Endothelial cell of umbilical vein (primary cell): Measurements from ENCODE around the gene SYTL2. TPM values are rescaled to one million over a fixed set of nuclear protein-coding genes. Genes with fewer than 3 reads are reported as not detected.

Experiments used
- BruUV-seq: library from RNA; stranded (reverse); fragments of 400-500 nt; replicated peaks from 2 replicates; lab custom pipeline; 2021; lab: Mats Ljungman, UMichigan
- CTCF ChIA-PET: fragments of 300-600, 350-600 bp; sonication (Branson Sonifier 250); formaldehyde crosslinking; loops from one replicate; lab custom pipeline; 2021; ENCODE audit warnings: antibody characterized with exemption, inconsistent platforms; lab: Charles Lee
- POLR2A ChIA-PET: fragments of 300-600, 350-600 bp; sonication (Branson Sonifier 250); formaldehyde crosslinking; loops from one replicate; lab custom pipeline; 2021; ENCODE audit warnings: antibody characterized with exemption, inconsistent platforms; lab: Charles Lee
- DNase-seq: peaks from one replicate; pipeline ENCODE4 v3.0.0-alpha.2; 2011; ENCODE audit warnings: low read depth, low spot score
- FAIRE-seq: peaks from 2 replicates; lab custom pipeline; 2011; peaks lifted over from hg19 to GRCh38; lab: Jason Lieb, UNC
- H2AFZ ChIP-seq: 2 replicates; pipeline ENCODE4 v1.6.0; 2012; ENCODE audit warnings: low read depth, low read length, control low read depth, inconsistent platforms
- H3K27ac ChIP-seq: 2 replicates; pipeline ENCODE4 v1.5.1; 2011; ENCODE audit warnings: low read depth, mild to moderate bottlenecking, control low read depth, low read length, moderate library complexity; ENCODE audit not compliant: insufficient read depth
- H3K27me3 ChIP-seq, 2 experiments: 2 replicates each; pipeline versions ENCODE4 v1.6.0 to v1.6.1; 2011; ENCODE audit warnings: low read length in 2 of 2, mixed read lengths in 1 of 2; ENCODE audit not compliant: control insufficient read depth in 2 of 2, insufficient read depth in 2 of 2
- H3K36me3 ChIP-seq, 2 experiments: 2 replicates in 1 of 2; 3 replicates in 1 of 2; pipeline ENCODE4 v1.5.1; 2011; ENCODE audit warnings: low read length in 2 of 2, mild to moderate bottlenecking in 1 of 2, moderate library complexity in 1 of 2; ENCODE audit not compliant: control insufficient read depth in 2 of 2, insufficient read depth in 2 of 2; ENCODE audit errors: extremely low read depth in 1 of 2
- H3K4me1 ChIP-seq: 3 replicates; pipeline ENCODE4 v1.5.1; 2011; ENCODE audit warnings: mild to moderate bottlenecking, low read length; ENCODE audit not compliant: control insufficient read depth, insufficient read depth; ENCODE audit errors: extremely low read depth
- H3K4me2 ChIP-seq: 2 replicates; pipeline ENCODE4 v1.6.1; 2011; ENCODE audit warnings: low read length, control low read depth, mixed read lengths; ENCODE audit not compliant: insufficient read depth
- H3K4me3 ChIP-seq, 3 experiments: fragments of 200-600 bp in 1 of 3; sonication (generic), shearing (Covaris generic) in 1 of 3; replicated peaks in 1 of 3; 2 replicates each; pipeline ENCODE4 v1.5.1; 2011 to 2016; ENCODE audit warnings: control low read depth in 3 of 3, low read length in 3 of 3, mild to moderate bottlenecking in 2 of 3, inconsistent platforms in 1 of 3, low read depth in 1 of 3, moderate library complexity in 1 of 3; ENCODE audit not compliant: insufficient read depth in 1 of 3
- H3K79me2 ChIP-seq: 2 replicates; pipeline ENCODE4 v1.6.0; 2012; ENCODE audit warnings: low read length, inconsistent platforms; ENCODE audit not compliant: control insufficient read depth, insufficient read depth
- H3K9ac ChIP-seq: replicated peaks from 2 replicates; pipeline ENCODE3; 2011; ENCODE audit warnings: low read length, control low read depth; ENCODE audit not compliant: insufficient read depth; ENCODE audit errors: extremely low read depth
- H3K9me1 ChIP-seq: replicated peaks from 3 replicates; pipeline ENCODE4 v1.6.0; 2011; ENCODE audit warnings: mild to moderate bottlenecking, low read length; ENCODE audit not compliant: control insufficient read depth, insufficient read depth; ENCODE audit errors: extremely low read depth
- H3K9me3 ChIP-seq: replicated peaks from 2 replicates; pipeline ENCODE4 v1.5.1; 2012; ENCODE audit warnings: low read length, inconsistent platforms; ENCODE audit not compliant: control insufficient read depth, insufficient read depth
- H4K20me1 ChIP-seq: replicated peaks from 2 replicates; pipeline ENCODE3; 2011; ENCODE audit warnings: mild to moderate bottlenecking, low read length; ENCODE audit not compliant: control insufficient read depth, insufficient read depth; ENCODE audit errors: extremely low read depth
- EZH2 ChIP-seq: IDR thresholded peaks from 2 replicates; pipeline ENCODE4 v1.6.1; 2012; ENCODE audit warnings: borderline replicate concordance, low read depth, mild to moderate bottlenecking, moderate library complexity, low read length, inconsistent platforms; ENCODE audit not compliant: severe bottlenecking
- FOS ChIP-seq: IDR thresholded peaks from 2 replicates; pipeline ENCODE4 v1.6.1; 2011; ENCODE audit warnings: mild to moderate bottlenecking, low read length, moderate library complexity, borderline replicate concordance; ENCODE audit not compliant: insufficient read depth
- GATA2 ChIP-seq: IDR thresholded peaks from 2 replicates; pipeline ENCODE4 v1.7.0; 2011; ENCODE audit warnings: low read depth, mild to moderate bottlenecking, moderate library complexity, mixed read lengths, low read length; ENCODE audit not compliant: insufficient read length, insufficient read depth
- JUN ChIP-seq: IDR thresholded peaks from 2 replicates; pipeline ENCODE4 v1.6.1; 2011; ENCODE audit warnings: borderline replicate concordance, low read depth; ENCODE audit not compliant: insufficient read length, insufficient read depth
- MYC ChIP-seq: IDR thresholded peaks from one replicate; pipeline ENCODE4 v1.6.1; 2011; ENCODE audit warnings: mild to moderate bottlenecking, low read depth, low read length
- POLR2A ChIP-seq: IDR thresholded peaks from 2 replicates; pipeline ENCODE4 v1.6.1; 2012; ENCODE audit warnings: low read depth, mild to moderate bottlenecking, control low read depth, low read length
- POLR2AphosphoS5 ChIP-seq: IDR thresholded peaks from 2 replicates; pipeline ENCODE4 v1.6.1; 2012; ENCODE audit warnings: low read depth, mild to moderate bottlenecking, control low read depth, low read length, moderate library complexity; ENCODE audit not compliant: insufficient read depth
- dilution Hi-C: fragments of 300-500 bp; cut with MboI; formaldehyde crosslinking; loops from one replicate; pipeline ENCODE4 v1.15.0; 2019; ENCODE audit warnings: low sequenced_read_pairs; ENCODE audit not compliant: extremely low pct_ligation_motif_present
- intact Hi-C: fragments of 100-400 bp; cut with micrococcal nuclease; formaldehyde crosslinking; loops from one replicate; pipeline ENCODE4 v1.10.0; 2022
- polyA plus RNA-seq, 4 experiments: library from polyadenylated mRNA; depleted of rRNA in 3 of 4; stranded (reverse) in 3 of 4; unstranded in 1 of 4; fragments of >200 nt; gene quantifications; 2 replicates each; pipeline versions ENCODE4 v1.2.1 to v1.2.3, GENCODE V29; 2011 to 2012; ENCODE audit warnings: missing spikeins in 1 of 4
- total RNA-seq: library from RNA; stranded (reverse); gene quantifications from 2 replicates; pipeline ENCODE4 v1.2.3, GENCODE V29; 2021
- TF ChIP-seq, protein P1 (sequence below), 2 donors: IDR thresholded peaks; 1 replicate in 1 of 2; 2 replicates in 1 of 2; pipeline ENCODE4 v1.5.1; 2011; ENCODE audit warnings: low read length in 2 of 2, mild to moderate bottlenecking in 2 of 2, moderate library complexity in 2 of 2, control low read depth in 1 of 2, inconsistent platforms in 1 of 2, low read depth in 1 of 2; ENCODE audit not compliant: insufficient read depth in 1 of 2; ENCODE audit errors: extremely low read depth in 1 of 2
- TF ChIP-seq, protein P2 (sequence below): IDR thresholded peaks from 2 replicates; pipeline ENCODE4 v1.6.1; 2011; ENCODE audit not compliant: insufficient read depth, insufficient read length

Gene SYTL2
- total and polyA plus RNA-seq, 2 donors (not counting 3 experiments of a cell fraction or from before 2014, with no cell fraction given), result 1.4 to 2.4 TPM

DNA sequence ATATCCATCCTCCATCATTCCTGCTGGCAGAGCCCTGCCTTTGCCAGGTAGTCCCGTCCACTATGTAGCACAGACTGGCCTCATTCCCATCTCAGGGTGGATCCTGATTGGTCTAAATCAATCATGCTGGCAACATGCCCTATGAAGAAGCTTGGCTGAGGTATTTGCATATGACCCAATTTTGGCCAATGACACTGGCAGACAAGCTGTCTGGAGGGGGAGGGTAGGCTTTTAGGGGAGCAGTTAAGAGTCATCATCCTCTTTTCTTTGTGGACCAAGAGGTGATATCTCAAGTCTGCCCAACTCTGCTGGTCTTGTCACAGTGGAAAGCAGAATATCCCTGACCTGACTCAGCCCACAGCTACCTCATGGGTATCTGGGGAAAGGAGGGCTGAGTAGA is 130.0 kb downstream of the SYTL2 start:
- intact Hi-C loops (no loop called here), dilution Hi-C loops (no loop called here)
- ChIA-PET CTCF (interaction anchor here (1.0 to 2.4 kb wide), 5 partner anchors 12 to 174 kb away, joined by 3 to 10 read pairs (median 4); partner anchors contain the start of gene CCDC83), POLR2A (no interaction called here)
- no peak for FAIRE-seq
- Histone ChIP-seq H3K27ac (no peak overlapping the region), H3K9me1 (no peaks in the 10 kb centered on the region), H3K4me2 (no peak overlapping the region), H3K9me3 (no peaks in the 10 kb centered on the region), H3K27me3 (peaks cover 11 to 32% of the 10 kb centered on the region in 2 experiments), H3K9ac (no peak overlapping the region), H4K20me1 (no peaks in the 10 kb centered on the region), H3K4me3 (no peak overlapping the region), H3K36me3 (no peaks in the 10 kb centered on the region), H2AFZ (no peak overlapping the region), H3K4me1 (peaks cover 4% of the 10 kb centered on the region), H3K79me2 (no peaks in the 10 kb centered on the region)
- no peak for TF ChIP-seq EZH2
- TF ChIP-seq MYC, result no peak
- TF ChIP-seq, protein P1, sequence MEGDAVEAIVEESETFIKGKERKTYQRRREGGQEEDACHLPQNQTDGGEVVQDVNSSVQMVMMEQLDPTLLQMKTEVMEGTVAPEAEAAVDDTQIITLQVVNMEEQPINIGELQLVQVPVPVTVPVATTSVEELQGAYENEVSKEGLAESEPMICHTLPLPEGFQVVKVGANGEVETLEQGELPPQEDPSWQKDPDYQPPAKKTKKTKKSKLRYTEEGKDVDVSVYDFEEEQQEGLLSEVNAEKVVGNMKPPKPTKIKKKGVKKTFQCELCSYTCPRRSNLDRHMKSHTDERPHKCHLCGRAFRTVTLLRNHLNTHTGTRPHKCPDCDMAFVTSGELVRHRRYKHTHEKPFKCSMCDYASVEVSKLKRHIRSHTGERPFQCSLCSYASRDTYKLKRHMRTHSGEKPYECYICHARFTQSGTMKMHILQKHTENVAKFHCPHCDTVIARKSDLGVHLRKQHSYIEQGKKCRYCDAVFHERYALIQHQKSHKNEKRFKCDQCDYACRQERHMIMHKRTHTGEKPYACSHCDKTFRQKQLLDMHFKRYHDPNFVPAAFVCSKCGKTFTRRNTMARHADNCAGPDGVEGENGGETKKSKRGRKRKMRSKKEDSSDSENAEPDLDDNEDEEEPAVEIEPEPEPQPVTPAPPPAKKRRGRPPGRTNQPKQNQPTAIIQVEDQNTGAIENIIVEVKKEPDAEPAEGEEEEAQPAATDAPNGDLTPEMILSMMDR (IDR thresholded peaks at IDR 0.05; ENCODE audit: extremely low read depth in 1 of 2, insufficient read depth in 1 of 2, low read depth in 1 of 2, low read length in 2 of 2), result no peak
- no peak for TF ChIP-seq POLR2AphosphoS5
- TF ChIP-seq, protein P2, sequence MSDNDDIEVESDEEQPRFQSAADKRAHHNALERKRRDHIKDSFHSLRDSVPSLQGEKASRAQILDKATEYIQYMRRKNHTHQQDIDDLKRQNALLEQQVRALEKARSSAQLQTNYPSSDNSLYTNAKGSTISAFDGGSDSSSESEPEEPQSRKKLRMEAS, result no peak
- no peak for TF ChIP-seq POLR2A
- TF ChIP-seq JUN, result no peak
- TF ChIP-seq FOS, result no peak
- no peak for TF ChIP-seq GATA2
- DNase-seq, result no peak
- no TSS peak for BruUV-seq
